Epithelial cell of proximal tubule (primary cell): ENCODE measurements around the gene MMP28. TPM values are rescaled to one million over a fixed set of nuclear protein-coding genes. Genes with fewer than 3 reads are reported as not detected.

ENCODE experiments used
- DNase-seq: peaks from one replicate; pipeline ENCODE4 v3.0.0-alpha.2; 2011; ENCODE audit warnings: low read depth
- H3K4me3 ChIP-seq: 2 replicates; pipeline ENCODE4 v1.5.1; 2011; ENCODE audit warnings: low read depth, mild to moderate bottlenecking, low read length
- CTCF ChIP-seq: conservative IDR thresholded peaks from 2 replicates; pipeline ENCODE4 v1.5.1; 2012; ENCODE audit warnings: low read depth, mild to moderate bottlenecking, low read length
- total RNA-seq: library from RNA; depleted of rRNA; stranded (reverse); fragments of >200 nt; gene quantifications from 2 replicates; pipeline ENCODE4 v1.2.3, GENCODE V29; 2015

MMP28 gene
- total RNA-seq, 1 donor from 2014 or later, result not detected

- TF ChIP-seq CTCF, result no peak
- no peak overlapping the region for H3K4me3 ChIP-seq
- DNase-seq, result peak; percentile 19
Observed at GRCh38 chr17:35726127-35726952, 69.1 kb downstream of the MMP28 start.

GRCh38 chr17:35725802-35726126, 69.7 kb downstream of the MMP28 start:
- no peak for TF ChIP-seq CTCF

GRCh38 chr17:35725058-35725457, 70.4 kb downstream of the MMP28 start:
- no peak overlapping the region for H3K4me3 ChIP-seq
- no peak for TF ChIP-seq CTCF
- no peak for DNase-seq

More at GRCh38 chr17:35725802-35726126, 69.7 kb downstream of the MMP28 start:
- DNase-seq, result no peak
- H3K4me3 ChIP-seq, result no peak overlapping the region

GRCh38 chr17:35723735-35724134, 71.7 kb downstream of the MMP28 start:
- H3K4me3 ChIP-seq, result no peak overlapping the region
- DNase-seq, result no peak
- no peak for TF ChIP-seq CTCF

- no peak for DNase-seq
- no peak for TF ChIP-seq CTCF
- no peak overlapping the region for H3K4me3 ChIP-seq
Observed at GRCh38 chr17:35717475-35717874, 78.0 kb downstream of the MMP28 start.

GRCh38 chr17:35716897-35717465, 78.5 kb downstream of the MMP28 start:
- no peak for TF ChIP-seq CTCF
- no peak for DNase-seq
- H3K4me3 ChIP-seq, result no peak overlapping the region

GRCh38 chr17:35716173-35716572, 79.3 kb downstream of the MMP28 start:
- no peak for DNase-seq
- H3K4me3 ChIP-seq, result no peak overlapping the region

More at GRCh38 chr17:35716173-35716572, 79.3 kb downstream of the MMP28 start:
- no peak for TF ChIP-seq CTCF
